HG02973 (cell line): ENCODE measurements around the gene DBNDD2.

Source experiments
- ATAC-seq: cut with Tn5 transposase; IDR thresholded peaks from one replicate; pipeline ENCODE4 v1.9.1; 2021; ENCODE audit warnings: moderate library complexity; ENCODE audit not compliant: unreplicated experiment

The DBNDD2 gene

DNA sequence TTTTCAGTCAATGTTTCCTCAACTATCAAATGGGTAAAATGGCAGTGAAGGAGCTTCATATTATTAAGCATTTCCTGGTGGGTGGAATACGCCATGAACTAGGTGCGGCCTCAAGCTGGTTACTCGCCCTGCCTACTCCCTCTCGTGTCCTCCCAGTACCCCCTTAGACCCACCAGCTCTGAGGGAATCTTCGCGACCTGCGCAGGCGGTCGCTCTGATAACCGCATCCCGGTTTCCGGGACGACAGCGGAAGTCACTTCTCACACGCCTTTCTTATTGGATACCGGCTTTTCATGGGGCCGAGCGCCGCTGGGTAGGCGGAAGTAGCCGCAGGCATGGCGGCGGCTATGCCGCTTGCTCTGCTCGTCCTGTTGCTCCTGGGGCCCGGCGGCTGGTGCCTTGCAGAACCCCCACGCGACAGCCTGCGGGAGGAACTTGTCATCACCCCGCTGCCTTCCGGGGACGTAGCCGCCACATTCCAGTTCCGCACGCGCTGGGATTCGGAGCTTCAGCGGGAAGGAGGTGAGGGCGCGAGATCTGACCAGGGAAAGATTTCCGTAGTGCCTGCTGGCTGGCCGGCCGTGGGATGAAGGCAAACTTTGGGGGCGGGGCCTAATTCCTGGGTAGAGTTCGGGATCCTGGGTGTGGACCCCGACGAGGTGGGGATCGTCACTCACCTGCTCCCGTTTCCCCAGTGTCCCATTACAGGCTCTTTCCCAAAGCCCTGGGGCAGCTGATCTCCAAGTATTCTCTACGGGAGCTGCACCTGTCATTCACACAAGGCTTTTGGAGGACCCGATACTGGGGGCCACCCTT is 7.9 kb downstream of the DBNDD2 start, which contains the start of gene PIGT:
TSS of gene PIGT (plus strand) at position 320 of the 816 bp plus-strand sequence. CDS start at position 336, 16 bp downstream.
- peak; percentile 56 for ATAC-seq

DNA sequence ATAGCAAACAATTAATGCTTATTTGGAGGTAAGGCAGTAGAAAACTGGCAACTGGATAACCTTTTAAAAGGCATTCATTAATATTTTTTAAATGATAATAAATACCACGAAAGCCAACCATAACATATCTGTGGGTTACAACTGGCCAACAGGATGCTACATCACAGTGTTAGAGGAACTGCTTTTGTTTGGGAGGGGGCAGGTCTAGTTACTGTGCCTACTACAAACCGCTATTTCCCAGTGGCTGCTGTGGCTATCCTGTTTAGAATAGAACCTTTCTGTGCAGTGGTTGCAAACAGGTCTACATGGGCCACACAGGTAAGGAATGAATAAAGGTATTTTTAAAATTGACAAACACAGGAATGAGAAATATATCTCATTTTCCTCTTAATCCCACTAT is 8.8 kb downstream of the DBNDD2 start:
- no peak for ATAC-seq

DNA sequence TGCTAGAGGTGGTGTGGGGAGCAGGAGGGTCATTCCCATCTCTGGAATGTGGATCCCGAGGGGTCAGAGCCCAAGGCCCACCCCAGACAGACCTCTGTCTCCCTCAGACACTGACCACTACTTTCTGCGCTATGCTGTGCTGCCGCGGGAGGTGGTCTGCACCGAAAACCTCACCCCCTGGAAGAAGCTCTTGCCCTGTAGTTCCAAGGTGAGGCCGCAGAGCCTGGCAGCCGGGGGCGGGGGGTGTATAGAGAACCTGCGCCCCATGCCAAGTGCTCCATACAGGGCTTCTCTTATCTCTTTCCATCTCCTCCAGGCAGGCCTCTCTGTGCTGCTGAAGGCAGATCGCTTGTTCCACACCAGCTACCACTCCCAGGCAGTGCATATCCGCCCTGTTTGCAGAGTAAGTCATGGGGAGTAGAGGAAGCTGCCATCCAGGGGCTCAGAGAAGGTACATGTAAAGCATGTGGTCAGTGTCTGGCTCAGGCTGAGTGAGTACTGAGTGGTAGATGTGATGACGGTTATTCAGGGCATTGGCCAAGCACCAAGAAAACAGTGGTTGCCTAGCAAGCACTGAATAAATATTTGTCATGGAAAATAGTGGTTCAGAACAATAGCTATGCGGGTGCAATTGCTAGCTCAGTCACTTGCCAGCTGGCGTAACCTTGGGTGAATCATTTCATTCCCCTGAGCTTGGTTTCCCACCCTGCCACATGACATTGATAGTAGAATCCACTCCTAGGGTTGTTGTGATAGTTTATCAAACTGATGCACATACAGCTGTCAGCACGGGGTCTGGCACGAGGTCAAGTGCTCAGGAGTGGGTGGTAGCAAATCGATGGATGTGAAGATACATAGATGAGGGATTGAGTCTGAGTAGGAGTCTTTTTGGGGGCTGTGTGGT is 11.4 kb downstream of the DBNDD2 start:
- peak; percentile 57 for ATAC-seq

DNA sequence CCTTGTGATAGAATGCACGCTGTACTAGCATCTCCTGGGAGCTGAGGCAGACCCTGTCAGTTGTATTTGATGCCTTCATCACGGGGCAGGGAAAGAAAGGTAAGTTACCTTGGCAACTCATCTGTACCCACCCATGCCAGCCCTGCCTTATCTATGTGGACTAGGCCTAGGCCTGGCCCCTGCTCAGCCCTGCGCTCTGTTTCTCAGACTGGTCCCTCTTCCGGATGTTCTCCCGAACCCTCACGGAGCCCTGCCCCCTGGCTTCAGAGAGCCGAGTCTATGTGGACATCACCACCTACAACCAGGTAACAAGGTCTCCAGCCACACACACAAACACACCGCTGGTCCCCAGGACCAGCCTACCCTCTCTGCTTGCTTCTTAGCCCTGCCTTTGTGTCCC is 12.0 kb downstream of the DBNDD2 start:
- ATAC-seq: no peak

DNA sequence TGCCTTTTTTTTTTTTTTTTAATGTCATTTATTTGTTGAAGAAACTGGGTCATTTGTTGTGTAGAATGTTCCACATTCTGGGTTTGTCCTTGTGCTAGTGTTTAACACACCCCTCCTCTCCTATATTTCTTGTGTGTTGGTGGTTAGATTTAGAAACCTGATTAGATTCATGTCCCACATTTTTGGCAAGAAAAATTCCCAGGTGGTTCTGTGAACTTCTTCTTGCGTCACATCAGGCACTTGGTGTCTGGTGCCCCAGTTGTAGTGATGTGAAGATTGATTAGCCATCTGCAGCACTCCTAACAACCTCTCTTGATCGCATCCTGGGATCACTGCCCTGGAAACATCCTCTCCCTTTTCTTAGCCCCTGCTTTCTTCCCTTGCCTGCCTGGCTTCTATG is 15.6 kb downstream of the DBNDD2 start:
- no peak for ATAC-seq

DNA sequence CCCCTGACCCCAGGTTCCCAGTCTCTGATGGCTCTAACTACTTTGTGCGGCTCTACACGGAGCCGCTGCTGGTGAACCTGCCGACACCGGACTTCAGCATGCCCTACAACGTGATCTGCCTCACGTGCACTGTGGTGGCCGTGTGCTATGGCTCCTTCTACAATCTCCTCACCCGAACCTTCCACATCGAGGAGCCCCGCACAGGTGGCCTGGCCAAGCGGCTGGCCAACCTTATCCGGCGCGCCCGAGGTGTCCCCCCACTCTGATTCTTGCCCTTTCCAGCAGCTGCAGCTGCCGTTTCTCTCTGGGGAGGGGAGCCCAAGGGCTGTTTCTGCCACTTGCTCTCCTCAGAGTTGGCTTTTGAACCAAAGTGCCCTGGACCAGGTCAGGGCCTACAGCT is 17.5 kb downstream of the DBNDD2 start:
- no peak for ATAC-seq

DNA sequence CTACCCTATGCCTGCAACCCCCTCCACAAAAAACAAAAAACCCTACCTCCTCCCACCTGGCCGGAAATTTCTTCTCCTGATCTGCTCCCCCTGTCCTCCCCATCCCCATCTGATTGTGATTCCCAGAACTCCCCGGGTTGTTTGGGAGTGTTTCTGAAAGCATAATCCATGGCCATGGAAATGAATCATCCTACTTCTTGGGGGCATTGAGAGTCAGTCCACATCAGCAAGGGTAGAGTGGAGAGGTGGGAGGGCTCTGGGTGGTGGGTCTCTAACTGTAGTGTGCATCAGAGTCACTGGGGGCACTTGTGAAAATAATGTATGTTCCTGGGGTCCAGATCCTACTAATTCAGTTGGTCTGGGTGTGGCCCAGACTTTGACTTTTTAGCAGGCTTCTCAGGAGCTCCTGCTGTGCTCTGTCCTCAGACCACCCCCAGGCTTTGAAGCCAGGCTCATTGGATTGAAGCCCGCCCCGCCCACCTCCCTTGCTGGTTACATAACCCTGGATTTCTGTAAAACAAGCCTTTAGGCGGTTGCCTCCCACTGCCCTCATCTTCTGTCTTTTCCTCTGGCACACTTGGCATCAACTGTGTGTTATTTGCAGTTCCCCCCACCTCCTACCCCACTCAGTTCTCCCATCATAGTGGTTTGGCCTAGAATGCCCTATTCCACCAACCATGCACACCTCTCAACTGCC is 18.4 kb downstream of the DBNDD2 start:
- no peak for ATAC-seq

DNA sequence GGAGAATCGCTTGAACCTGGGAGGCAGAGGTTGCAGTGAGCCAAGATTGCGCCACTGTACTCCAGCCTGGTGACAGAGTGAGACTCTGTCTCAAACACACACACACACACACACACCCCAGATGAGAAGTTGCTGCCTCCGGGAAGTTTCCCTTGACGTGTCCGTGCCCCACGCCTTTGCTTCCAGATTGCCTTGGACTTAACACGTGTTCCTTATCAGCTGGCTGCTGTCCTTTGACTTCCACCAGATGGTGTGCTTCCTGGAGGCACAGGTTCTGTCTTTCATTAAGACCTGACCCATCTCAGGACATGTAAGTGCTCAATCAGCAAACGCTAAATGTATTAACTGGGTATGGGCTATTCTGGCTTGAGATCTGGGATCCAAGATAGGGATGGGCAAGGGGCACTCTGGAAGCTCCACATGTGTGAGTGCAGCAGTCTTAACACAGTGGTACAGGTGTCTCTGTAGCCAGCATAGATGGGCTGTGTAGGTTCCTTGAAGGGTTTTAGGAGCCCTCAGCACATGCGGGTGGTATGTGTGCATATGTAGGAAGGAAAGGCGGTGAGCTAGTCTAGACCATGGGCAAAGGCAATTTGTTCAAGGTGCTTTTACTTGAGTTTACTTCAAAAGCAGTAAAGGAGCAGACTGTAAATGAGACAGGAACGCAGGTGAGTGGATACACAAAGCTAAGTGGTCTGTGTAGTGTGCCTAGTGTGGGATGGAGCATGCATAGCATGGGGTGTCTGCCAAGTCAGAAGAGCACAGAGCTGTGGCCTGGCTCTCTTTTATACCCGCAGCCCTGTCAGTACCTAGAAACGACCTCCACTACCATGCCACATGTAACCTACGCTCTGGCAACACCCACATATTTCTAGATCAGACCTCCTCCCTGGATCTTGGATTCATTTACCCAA is 19.4 kb downstream of the DBNDD2 start:
- ATAC-seq: no peak

DNA sequence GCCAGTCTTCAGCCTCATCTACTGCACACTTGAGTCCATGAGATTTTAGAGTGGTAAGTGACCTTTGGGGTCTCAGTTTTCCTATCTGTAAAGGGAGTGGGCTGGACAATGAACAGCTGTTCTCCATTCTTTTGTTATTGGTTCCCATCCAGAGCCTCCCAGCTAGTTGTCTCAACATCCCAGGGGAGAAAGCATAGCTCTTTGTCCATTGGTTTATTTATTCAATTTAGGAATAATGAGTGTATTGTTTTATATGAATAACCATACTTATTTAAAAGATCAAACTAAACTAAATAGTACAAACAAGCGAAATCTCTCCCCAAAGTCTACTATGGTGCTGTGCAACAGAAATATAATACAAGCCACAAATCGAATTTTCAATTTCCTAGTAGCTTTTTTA is 21.5 kb downstream of the DBNDD2 start:
- ATAC-seq: no peak

DNA sequence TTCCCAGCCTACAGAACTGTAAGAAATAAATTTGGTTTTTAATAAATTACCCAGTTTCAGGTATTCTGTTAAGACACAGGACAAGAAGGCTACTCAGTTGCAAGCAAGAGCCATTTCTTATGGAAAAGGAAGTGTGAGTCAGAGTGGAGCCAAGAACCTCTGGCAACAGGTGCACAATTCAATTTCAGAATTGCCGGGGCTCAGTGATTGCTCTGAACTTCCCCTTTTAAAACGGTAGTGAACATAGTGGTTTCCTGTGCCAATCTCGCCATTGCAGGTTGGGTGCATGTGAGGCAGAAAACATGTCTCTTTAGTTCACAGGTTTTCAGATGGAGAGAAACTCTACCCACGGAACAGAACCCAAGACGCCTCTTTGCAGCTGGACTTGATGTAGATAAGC is 24.2 kb downstream of the DBNDD2 start:
- ATAC-seq: peak; percentile 57

DNA sequence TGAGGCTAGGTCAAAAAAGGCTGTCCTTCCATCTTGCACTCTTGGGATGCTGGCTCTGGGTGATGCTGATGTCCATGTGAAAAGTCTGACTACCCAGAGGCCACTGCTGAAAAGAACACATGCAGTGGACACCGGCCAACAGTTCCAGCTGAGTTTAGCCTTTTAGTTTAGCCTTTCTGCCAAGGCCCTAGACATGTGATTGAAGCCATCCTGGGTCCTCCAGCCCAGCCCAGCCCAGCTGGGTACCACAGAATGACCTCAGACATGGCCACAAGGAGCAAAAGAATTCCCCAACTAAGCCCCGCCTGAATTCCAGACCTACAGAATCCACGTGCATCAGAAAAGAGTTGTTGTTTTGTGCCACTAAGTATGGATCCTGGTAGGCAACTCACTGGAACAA is 25.2 kb downstream of the DBNDD2 start:
- no peak for ATAC-seq

DNA sequence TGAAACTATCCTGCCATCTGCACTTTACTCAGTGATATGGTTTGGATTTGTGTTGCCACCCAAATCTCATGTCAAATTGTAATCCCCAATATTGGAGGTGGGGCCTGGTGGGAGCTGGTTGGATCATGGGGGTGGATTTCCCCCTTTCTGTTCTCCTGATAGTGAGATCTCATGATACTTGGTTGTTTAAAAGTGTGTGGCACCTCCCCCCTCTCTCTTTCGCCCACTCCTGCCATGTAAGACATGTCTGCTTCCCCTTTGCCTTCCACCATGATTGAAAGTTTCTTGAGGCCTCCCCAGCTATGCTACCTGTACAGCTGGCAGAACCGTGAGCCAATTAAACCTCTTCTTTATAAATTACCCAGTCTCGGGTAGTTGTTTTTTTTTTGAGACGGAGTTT is 25.9 kb downstream of the DBNDD2 start:
- no peak for ATAC-seq

DNA sequence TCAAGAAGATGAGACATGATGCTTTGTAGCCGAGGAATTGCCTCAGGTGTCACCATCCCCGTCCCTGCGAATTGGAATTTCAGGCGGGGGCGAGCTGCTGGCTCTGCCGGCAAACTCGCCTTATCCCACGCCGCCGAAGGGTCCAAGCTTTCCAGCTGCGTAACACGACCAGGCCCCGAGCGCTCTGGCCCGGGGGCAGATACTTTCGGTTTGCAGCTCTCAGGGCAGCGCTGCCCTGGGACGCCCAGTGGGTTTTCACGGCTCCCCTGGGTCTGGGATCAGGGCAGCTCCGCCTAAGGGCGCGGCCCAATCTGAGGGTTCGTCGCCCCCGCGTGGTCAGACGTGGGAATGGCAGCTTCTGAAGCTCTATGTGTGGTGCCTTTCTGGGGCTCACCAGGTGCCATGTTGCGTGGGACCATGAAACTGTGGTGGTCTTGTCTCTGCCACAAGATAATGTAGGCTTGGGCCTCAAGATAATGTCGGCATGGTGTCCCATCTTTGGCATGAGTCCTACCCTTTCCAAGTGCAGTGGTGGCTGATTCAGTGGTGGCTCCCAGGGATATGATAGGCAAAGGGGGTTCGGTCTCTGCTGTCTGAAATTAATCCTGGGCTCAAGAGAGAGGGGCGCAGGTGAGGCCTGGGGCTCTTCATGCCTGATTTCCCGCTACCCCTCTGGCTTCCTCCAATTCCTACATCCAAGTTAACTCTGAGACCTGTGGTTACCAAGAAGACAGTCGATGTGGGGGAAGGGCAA is 28.8 kb downstream of the DBNDD2 start:
- peak; percentile 61 for ATAC-seq

DNA sequence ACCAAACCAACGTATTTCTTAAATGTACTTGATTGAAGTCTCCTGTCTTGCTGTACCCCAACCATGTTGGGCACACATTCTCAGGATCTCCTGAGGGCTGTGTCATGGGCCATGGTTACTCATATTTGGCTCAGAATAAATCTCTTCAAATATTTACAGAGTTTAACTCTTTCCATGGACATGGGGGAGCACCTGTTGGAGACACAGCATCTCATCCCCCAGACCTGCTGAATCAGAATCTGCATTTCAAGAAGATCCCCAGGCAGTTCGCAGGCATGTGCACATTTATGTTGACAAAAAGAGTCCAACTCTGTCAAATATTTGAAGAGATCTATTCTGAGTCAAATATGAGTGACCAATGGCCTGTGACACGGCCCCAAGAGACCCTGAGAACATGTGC is 32.3 kb downstream of the DBNDD2 start:
- no peak for ATAC-seq

DNA sequence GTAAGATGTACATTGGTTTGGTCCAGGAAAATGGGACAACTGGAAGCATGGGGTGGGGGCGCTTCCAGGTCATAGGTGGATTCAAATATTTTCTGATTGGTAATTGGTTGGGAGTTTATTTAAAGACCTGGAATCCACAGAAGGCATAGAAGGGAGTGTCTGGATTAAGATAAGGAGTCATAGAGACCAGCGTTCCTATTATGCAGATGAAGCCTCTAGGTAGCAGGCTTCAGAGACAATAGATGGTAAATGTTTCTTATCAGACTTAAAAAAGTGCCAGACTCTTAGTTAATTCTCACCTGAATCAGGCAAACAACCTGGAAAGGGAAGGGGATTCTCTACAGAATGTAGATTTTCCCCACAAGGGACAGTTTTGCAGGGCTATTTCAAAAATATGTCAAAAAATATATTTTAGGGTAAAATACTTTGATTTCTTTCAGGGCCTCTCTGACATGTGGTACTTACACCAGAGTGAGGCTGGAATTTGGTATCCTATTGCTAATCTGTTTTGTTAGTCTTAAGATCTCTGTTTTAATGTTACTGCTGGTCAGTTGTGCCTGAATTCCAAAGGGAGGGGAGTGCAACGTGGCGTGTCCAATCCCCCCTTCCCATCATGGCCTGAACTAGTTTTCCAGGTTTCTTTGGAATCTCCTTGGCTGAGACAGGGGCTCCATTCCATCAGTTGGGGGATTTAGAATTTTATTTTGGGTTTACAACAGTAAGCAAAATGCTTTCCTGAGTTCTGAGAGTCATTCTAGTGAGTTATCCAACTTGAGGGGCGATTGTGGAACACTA is 33.0 kb downstream of the DBNDD2 start:
- no peak for ATAC-seq

DNA sequence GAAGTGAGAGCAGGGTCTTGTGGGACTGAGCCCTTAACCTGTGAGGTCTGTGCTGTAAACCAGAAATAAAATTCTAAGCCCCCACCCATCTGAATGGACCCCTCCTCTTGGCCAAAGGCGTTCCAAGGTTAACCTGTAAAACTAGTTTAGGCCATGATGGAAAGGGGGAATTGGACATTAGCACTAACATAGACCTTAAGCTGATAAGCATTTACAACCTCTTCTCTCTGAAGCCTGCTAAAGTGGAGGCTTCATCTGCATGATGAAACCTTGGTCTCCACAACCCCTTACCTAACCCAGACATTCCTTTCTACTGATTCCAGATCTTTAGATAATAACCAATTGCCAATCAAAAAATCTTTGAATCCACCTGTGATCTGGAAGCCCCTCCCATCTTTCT is 33.7 kb downstream of the DBNDD2 start:
- no peak for ATAC-seq

DNA sequence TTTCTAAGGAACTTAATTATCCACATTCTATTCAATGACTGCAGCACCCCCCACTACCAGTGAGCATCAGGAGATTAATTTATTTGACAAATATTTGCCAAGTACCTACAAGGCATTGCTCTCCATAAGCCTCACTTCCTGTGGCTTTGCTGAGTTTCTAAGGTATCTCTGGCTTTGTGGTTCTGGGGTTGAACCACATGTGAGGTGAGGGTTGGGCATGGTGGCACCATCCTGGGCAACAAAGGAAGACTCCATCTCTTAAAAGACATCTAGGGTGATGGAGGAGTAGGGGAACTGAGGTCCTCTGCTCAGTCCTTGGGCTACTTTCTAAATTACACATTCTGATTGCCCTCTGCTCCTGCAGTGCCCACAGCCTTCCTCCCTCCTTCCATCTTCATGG is 36.0 kb downstream of the DBNDD2 start:
- ATAC-seq: no peak

DNA sequence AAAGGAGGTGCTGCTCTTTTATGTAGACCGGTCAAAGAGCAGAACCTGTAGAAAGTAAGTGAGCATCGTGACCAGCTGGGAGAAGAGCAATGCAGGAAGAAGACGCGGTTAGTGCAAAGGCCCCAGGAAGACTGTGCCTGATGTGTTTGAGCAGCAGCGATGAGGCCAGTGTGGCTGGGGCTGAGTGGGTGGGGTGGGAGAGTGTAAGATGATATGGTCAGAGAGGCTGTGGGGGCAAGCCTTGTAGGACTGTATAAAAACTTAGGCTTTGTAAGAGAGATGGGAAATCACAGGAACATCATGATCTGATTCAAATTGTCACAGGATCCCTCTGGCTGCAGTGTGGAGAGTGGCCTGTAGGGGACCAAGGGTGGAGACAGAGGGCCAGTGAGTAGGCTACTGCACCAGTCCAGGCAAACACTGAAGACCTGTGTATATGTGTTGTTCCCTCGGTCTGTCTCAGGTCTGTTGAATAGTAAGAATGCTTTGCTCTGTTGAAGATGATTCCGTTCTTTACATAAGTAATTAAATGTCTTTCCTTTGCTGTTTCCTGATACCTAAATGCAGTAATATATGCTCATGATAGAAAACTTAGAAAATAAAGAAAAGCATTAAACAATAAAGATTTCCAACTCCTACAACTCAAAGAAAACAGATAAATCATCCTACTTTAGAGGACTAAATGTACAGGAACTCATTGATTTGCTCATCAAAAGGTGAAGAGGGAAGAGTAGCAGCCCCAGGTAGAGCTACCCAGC is 37.9 kb downstream of the DBNDD2 start:
- ATAC-seq: no peak
